Measurements from ENCODE around the gene CCL3.
"Not testable (repeated sequence)": the region's sequence is repeated elsewhere in the genome, so short reads cannot be mapped to it uniquely, and the experiment has no call there.

CCL3 gene

DNA sequence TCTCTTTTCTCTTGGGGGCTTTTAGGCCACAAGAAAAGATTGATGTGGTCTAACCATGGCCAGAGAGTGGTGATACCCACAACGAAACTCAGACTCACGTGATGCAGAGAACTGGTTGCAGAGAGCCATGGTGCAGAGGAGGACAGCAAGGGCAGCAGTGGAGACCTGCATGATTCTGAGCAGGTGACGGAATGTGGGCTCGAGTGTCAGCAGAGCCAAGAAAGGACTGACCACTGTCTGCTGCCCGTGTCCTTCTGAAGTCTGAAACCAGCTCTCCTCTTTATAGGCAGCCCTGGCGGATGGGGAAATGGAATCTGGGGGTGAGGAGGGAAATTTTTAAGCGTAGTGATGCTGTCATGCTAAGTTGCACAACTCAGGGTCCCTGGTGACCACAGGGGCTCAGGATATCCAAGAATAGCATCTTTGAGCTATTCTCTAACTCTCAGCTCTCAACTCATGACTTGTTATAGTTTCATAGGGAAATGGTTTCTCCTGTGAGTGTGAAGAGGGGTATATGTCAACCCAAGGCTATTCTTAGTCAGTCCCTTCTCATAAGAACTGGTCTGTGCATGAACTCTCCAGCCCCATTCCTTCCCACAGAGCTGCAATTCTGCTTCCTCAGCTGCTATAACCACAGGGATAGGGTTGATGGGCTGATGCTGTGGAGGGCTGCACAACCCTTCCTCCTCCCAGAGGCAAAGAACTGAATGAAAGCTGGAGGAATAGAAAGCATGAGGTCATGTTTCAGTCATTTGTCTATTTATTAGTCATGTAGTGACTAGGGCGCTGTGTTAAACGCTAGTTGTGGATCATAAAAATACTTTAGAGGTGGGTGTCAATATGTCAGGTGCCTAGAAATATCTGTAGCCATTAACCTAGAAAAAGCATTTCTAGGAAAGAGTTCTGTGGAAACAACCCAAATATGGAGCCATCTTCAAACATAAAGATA, at the start of gene CCL3:
Gene CCL3 (minus strand): TSS at position 256 of the 949 bp plus-strand sequence. CDS start 85 bp downstream, at position 171.
- DNase-seq (ENCODE audit: low read depth): no peak

DNA sequence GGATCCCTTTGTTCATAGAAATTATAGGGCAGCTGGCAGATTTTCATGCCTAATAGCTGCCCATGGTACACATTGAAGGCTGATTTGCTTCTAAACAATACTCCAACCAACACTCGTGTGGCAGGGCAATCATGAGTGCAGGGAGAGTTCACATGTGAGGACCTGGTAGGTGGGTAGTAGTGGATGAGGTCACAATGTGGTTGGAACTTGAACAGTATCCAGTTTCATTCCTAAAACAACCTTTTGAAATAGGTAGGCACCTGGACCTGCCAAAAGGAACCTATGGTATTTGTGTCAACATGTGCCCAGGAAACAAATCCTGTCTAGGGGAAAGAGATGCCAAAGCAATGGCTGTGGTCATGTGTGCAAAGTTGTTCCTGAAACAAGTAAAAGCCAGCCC, 46.5 kb upstream of the CCL3 start:
- DNase-seq (ENCODE audit: low read depth): no peak

DNA sequence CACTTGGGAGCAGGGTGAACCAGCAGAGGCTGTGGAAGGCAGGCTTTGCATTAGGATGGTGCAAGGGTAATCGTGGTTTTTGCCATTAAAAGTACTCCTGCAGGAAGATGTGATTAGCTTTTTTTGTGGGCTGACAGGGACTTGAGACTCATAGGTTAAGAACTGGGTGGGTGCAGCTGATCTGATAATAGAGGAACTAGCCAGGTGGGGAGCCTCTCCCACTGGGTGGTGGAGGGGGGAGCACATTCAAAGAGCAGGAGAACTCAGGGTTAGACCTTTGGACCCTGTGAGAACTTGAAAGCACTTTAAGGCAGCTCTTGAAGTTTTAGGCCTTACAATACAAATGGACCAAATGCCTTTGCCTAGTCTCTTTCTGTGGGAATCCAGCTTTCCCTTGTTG, 46.1 kb upstream of the CCL3 start:
- no peak for DNase-seq (ENCODE audit: low read depth)

DNA sequence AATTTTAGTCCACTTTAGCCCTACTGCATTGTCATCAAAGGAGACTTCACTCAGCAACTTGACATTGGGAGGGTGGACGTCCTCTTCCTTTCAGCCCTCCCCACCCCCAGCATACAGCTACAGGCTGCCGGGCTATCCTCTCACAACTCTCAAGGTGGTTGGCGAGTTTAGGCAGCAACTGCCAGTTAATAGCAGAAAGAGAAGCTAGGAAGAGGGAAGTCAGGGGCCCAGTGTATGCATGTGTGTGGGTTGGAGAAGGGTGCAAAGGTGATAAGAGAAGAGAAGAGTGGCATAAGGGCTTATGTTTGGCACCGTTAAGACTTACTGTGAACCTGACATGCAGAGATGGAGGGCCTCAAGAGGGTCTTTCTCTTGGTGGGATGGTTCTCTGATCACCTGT, 45.5 kb upstream of the CCL3 start:
- no peak for DNase-seq (ENCODE audit: low read depth)

DNA sequence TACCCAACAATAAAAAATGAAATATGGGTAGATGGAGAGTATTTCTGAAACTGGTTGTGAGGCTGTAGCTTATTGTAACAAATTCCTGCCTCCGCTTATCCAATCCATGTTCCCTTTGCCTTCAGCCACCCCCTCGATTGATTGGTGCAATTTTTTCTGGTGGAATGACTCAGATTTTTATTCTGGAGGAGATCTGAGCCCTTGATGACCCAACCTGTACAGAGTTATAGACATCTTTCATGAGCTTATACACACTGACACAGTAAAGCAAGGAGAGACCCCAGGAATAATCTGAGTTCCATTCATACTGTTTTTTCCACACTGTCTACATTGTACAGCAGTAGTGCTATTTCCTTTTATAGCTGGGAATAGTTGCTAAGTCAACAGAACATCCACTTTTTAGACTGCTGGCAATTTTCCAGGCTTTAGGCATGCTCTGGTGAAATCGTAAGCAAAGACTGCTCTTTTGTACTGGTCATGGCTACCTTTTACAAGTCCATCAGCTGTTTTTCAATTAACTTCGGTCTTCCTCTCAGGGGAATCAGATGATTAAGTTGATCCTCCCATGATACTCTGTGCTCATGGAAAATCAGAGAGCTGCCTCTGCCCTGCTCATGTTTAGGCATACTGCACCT, 43.8 kb upstream of the CCL3 start:
- no peak for DNase-seq (ENCODE audit: low read depth)

DNA sequence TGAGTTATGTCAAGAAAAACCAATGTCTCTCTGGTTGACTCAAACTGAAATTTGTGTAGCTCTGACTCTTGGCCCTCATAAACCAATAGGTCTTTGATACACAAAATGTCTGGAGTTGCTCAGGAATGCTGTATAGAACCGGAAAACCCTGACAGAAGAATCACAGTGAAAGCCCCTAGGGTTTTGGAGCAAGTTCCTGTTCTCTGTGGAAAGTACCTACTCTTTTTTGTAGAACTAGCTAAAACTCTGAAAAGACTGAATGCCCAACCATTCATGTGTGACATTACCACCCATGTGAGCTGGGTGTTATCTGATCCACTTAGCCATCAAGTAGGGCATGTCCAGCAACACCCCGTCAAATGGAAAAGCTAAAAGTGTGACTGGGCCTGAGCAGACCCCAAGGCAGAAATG, 42.5 kb upstream of the CCL3 start:
- DNase-seq (ENCODE audit: low read depth): no peak

DNA sequence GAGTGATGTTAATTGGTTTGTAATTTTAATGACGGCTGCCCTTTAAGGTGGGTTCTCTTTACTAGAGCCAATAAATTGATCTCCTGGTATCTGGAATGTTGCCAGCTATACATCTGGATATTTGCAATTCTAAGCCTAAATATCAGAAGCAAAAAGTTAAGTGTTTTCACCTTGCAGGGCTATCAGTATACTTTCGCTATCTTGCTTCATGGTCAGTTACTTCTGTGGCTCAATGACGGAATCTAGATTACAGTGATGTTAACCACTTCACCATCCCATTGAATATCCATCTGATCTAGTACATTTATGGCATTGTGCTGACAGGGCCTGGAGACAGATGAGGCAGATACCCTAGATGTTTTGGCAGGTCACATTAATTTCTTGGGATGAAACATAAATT, 42.0 kb upstream of the CCL3 start:
- DNase-seq (ENCODE audit: low read depth): no peak

DNA sequence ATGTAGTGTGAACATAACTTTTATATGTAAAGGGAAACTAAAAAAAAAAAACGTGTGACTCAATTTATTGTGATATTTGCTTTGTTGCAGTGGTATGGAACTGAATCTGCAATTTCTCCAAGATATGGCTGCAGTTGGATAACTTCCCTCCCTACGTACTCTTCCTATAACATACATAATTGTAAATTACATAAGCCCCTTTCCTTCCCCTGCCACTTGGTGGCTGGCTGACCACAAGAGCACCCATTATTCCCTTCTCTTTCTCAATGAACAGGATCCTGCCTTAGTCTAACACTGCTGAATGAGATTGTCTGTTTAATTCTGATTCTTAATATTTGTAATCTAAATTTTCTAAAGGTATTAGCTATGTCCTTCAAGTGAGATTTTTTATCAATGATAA, 41.5 kb upstream of the CCL3 start:
- no peak for DNase-seq (ENCODE audit: low read depth)

DNA sequence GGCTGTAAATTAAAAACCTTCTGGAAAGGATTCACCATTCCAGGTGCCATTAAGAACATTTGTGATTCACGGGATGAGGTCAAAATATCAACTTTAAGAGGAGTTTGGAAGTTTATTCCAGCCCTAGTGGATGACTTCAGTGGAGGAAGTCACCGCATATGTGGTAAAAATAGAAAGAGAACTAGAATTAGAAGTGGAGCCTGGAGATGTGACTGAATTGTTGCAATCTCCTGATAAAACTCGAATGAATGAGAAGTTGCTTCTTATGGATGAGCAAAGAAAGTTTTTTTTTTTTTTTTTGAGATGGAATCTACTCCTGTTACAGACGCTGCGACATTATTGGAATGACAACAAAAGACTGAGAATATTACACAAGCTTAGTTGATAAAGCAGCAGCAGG, 40.4 kb upstream of the CCL3 start:
- DNase-seq (ENCODE audit: low read depth): no peak

DNA sequence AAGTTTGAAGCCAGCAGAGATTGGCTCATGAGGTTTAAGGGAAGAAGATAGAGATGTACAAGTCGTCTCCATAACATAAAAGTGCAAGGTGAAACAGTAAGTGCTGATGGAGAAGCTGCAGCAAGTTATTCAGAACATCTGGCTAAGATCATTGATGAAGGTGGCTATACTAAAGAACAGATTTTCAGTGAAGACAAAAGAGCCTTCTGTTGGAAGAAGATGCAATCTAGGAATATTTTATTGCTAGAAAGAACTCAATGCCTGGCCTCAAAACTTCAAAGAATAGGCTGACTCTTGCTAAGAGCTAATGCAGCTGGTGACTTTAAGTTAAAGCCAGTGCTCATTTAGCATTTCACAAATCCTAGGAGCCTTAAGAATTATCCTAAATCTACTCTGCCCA, 39.7 kb upstream of the CCL3 start:
- DNase-seq (ENCODE audit: low read depth): no peak

DNA sequence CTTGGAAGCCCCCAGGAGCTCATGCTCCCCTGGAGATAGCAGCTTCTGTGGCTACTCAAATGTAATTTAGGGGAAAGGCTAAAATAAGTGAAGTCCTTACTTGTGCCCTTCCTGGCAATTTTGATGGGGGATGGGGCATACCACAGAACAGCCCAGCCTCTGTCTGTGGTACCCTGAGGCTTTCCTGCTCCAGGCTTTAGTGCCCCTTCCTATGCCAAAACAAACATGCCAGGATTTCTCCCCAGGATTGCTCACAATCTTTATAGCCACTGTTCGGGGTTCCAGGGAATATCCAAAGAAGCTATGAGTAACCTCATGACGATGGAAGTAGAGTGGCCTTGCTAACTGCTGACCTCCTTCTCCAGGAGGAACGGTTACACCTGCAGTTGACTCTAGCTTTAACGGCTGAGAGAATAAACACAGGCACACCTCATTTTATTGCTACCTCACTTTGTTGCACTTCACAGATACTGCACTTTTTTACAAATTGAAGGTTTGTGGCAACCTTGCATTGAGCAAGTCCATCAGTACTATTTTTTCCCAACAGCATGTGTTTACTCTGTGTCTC, 38.6 kb upstream of the CCL3 start:
- DNase-seq (ENCODE audit: low read depth): no peak

DNA sequence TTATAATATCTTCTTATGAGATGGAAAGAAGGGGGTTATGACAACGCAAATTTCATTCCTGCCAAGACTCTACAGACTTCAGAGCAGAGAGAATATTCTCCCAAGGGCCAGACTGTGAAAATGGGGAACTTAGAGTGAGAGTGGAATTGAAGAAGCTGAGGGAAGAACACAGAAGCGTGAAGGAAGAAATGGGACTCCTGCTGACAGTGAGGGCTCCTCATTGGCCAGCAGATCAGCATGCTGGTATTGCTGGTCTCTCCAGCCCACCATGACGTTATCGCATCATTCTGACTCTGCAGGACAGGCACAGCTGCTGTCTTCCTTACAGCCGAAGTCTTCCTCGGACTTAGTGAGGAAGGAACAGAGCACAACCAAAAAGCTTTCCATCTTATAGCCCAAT, 38.0 kb upstream of the CCL3 start:
- DNase-seq (ENCODE audit: low read depth): no peak

DNA sequence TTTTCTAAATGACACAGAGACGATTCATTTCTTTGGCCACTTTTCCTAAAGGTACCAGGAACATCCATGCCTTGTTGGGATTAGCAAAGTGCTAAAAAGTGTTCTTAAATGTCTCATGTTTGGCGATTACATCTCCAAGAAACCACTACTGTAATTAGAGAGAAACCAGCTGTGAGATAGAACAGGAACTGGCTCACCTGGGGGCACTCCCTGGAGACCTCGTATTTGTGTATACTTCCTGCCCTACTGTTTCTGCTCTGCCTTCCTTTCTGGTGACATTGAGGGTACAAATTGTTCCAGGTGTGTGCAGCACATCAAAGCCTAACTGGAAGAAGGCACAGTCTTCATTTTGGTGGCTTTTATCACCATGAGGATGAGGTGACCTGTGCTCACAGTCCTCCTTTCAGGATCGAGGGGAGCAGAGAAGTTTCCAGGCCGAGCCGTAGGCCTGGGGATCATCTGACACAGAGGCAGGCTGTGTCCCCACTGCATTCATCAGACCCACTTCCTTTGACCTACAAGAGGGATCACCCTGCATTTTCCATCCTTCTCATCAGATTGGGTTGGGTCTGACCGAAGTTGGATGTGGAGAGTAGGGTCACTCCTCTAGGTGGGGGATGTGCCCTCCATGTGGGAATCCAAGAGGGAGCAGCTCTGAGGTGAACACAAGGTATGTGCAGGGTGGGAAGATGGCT, 37.4 kb upstream of the CCL3 start:
- DNase-seq (ENCODE audit: low read depth): no peak

DNA sequence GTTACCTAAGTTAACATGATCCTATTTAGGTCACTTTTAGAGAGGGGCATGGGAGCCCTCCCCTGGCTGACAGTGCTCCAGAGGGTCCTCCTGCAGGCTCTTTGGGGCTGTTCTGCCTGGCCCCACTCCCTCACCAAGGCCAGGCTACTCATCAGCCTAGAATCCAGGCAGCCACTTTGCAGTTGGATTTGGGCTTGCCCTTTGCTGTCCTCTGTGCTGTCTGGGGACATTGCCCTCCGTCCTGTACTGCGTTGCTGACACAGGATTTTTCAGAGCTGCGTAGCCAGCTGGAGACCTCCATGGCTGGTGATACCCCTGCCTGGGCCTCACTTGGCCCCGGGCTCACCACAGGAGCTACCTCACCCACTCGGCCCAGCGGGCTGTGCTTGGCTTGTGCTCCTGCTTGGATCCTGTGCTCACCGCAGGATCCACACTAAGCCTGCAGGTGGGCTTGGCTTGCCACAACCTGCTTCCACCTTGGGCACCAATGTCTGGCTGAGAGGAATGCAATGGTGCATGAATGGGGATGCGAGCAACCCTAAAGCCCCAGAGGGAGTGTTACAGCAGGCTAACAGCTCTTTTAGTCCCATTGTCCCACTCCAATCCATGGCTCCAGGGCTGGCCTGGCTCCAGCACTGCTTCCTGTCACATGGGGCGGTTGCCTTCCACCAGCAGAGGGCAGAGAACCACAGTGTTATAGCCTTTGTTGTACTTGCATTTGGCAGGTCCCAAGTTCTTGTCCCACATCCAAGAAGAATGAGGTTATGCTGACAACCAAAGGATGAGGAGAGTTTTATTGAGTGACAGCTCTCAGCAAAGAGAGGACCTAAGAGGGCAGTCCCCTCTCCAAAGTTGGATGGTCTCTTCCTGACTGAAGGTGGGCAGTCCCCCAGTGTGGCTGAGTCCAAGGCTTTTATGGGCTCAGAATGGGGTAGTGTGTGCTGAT, 35.2 kb upstream of the CCL3 start:
- no peak for DNase-seq (ENCODE audit: low read depth)

DNA sequence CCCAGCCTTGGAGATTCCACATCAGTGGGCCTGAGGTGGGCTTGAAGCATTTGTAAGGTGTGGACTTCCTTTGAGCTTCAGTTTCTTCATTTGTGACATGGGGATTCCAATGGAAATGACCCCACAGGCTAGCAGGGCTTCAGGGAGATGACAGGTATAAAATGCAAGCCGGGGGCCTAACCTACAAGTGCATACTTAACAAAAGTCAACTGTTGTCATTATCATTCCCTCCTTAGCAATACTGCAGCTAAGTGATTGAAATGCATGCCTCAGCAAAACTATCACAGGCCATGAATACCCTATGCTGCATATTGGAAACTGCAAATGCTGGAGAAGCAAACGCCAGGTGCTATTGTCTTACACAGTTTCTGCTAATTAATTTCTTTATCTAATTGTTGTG, 33.5 kb upstream of the CCL3 start:
- DNase-seq (ENCODE audit: low read depth): no peak

DNA sequence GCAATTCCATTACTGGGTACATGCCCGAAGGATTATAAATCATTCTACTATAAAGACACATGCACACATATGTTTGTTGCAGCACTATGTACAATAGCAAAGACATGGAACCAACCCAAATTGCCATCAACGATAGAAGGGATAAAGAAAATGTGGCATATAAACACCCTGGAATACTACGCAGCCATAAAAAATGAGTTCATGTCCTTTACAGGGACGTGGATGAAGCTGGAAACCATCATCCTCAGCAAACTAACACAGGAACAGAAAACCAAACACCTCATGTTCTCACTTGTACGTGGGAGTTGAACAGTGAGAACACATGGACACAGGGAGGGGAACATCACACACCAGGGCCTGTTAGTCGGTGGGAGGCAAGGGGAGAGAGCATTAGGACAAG, 31.2 kb upstream of the CCL3 start:
- not testable (repeated sequence) for DNase-seq (ENCODE audit: low read depth)

DNA sequence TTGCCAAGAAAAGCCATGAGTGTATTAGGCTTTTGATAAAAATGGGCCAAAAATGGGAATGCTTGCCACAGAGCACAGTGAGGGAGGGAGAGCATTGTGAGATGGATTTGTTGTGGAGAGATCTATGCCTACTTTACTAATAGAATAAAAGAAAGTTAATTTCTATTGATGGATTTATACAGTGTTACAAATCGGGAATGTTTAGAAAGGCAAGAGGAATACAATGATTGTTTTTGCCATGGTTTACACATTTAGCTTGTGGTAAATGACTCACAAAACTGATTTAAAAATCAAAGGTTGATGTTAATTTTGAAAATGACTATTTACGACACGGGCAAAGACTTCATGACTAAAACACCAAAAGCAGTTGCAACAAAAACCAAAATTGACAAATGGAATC, 30.3 kb upstream of the CCL3 start:
- DNase-seq (ENCODE audit: low read depth): no peak

DNA sequence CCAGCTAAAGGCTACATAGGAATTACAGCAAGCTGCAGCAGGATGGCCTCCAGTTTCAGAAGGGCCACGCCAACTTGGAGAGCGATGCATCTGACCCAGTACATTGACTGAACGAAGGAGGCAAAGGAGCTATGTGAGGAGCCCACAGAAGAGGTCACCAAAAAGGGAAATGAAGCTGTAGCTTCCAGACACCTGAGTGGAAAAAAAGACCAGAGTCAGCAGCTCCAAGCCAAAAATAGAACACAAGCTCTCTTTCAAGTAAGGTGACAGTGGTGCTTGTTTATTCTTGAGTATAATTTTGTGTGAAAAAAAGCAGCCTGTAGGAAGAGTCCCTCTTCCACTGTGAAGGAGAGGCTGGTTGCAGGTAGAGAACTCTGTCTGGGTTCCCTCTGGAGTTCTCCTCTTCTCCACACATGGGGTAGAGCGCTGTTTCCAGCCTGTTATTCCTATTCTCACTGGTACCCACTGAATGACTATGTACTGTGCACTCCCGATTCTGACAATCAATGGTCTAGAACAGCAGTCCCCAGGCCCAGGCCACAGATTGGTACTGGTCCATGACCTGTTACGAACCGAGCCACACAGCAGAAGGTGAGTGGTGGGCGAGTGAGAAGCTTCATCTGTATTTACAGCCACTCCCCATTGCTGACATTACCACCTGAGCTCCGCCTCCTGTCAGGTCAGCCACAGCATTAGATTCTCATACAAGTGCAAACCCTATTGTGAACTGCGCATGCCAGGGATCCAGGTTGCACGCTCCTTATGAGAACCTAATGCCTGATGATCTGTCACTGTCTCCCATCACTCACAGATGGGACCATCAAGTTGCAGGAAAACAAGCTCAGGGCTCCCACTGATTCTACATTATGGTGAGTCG, 28.8 kb upstream of the CCL3 start:
- no peak for DNase-seq (ENCODE audit: low read depth)

DNA sequence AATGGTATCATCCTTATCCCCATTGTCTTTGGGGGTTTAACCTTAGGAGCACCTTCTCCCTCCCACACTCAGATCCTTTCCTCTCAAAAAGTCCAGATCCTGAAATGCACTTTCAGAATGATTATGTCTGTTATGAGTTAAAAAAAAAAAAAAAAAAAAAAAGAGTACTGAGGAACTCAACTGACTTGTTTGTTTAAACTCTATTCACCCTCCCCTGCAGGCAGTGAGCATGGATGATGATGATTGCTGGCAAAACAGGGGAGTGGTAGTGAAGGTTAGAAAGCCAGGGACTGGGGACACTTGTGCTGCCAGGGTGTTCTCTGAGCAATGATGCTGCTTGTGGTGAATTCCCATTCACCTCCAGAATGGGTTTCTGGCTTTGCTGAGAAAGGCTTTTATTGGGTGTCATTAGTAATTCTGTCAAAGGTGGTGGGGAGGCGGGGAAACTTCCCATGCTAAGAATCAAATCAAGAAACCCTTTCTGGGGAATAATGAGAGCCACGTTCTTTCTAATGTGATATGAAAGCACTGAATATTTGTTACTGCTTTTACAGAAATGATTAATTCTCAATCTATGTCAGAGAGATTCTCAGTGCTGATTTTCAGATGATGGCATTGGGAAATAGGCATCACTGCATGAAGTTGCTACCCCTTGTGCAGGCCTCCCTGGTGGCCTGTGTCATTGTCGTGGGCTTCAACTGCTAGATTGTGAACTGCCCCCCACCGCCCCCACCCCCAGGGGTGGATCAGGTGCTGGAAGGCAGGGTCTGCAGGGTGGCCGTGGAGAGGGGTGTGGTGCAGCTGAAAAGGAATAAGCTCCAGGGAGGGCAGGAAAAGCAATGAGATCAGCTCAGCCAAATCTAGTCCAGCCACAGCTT, 27.8 kb upstream of the CCL3 start:
- no peak for DNase-seq (ENCODE audit: low read depth)

DNA sequence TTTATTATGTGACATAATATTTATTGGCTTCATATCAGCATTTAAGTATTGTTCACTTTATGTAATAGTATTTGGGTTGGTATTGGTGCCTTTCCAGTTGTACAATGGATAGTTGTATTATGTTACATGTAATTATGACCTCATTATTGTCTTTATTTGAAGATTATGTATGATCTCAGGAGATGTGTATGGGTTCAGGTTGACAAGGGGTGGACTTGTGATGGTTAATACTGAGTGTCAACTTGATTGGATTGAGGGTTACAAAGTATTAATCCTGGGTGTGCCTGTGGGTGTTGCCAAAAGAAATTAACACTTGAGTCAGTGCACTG, 25.7 kb upstream of the CCL3 start:
- not testable (repeated sequence) for DNase-seq (ENCODE audit: low read depth)

Measured in stimulated activated CD8-positive, alpha-beta memory T cell treated with anti-CD3 and anti-CD28 coated beads, Interleukin-12 subunit alpha, Interleukin-12 subunit beta, amount 100 ng/mL, for 1 hour (primary cell).